Effector memory CD4-positive, alpha-beta T cell (primary cell): ENCODE measurements around the gene CD28.

Experiments
- DNase-seq, 3 donors: peaks; one replicate each; pipeline ENCODE4 v3.0.0-alpha.2; 2020
- H3K27ac ChIP-seq: 2 replicates; pipeline ENCODE4 v1.7.0; 2013; ENCODE audit warnings: mild to moderate bottlenecking, low read length, moderate library complexity; ENCODE audit not compliant: insufficient read depth, poor library complexity, severe bottlenecking
- H3K27me3 ChIP-seq: replicated peaks from 2 replicates; pipeline ENCODE4 v1.7.0; 2013; ENCODE audit warnings: mild to moderate bottlenecking, low read length; ENCODE audit not compliant: insufficient read depth, control insufficient read depth, poor library complexity, severe bottlenecking
- H3K36me3 ChIP-seq: 2 replicates; pipeline ENCODE4 v1.7.0; 2013; ENCODE audit warnings: mild to moderate bottlenecking, low read length, moderate library complexity; ENCODE audit not compliant: control insufficient read depth, insufficient read depth
- H3K4me1 ChIP-seq: 2 replicates; pipeline ENCODE4 v1.7.0; 2013; ENCODE audit warnings: low read length, mild to moderate bottlenecking; ENCODE audit not compliant: control insufficient read depth, insufficient read depth, poor library complexity, severe bottlenecking
- H3K4me3 ChIP-seq: 2 replicates; pipeline ENCODE4 v1.7.0; 2013; ENCODE audit warnings: low read length, low read depth, mild to moderate bottlenecking; ENCODE audit not compliant: insufficient read depth, poor library complexity, severe bottlenecking
- H3K9me3 ChIP-seq: 2 replicates; pipeline ENCODE4 v1.7.0; 2013; ENCODE audit warnings: mild to moderate bottlenecking, low read length, moderate library complexity; ENCODE audit not compliant: control insufficient read depth

The CD28 gene

DNA sequence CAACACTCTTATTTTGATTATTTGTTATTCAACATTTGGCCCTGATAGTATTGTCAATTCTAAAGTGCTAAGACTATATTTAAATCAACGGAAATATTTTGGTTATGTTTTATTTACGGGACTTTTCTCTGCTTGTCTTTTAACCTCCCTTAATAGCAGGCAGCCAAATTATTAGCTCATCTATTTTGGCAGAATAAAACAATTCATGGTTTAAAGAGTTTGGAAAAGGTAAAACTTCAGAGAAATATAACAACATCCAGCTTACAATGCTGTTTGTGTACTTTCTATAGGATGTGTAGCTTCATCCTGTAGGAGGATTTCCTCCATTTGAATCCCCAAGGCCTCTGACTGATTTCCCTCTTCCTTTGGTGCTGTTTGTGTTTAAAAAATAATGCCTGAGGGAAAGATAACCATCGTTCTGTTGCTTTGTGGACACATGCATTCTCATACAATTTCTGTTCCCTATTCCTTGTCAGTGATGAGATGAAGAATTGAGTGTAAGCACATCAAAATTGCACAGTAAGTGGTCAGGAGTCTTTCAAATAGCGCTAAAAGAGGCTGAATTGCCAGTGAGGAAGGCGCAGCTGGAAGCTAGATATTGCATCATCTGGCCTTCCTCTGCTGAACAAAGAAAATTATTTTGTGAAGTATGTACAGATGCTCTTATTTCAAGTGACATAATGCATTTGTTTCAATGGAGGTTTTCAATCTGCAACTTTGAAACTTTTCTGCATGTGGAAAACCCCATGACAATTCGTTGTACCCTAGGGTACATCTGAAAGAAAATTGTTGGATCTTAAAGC lies 80.3 kb downstream of the CD28 start:
- DNase-seq = no peak
- Histone ChIP-seq H3K4me3 (no peak overlapping the region), H3K4me1 (peaks cover 5% of the 10 kb centered on the region), H3K27ac (no peak overlapping the region), H3K36me3 (no peaks in the 10 kb centered on the region), H3K27me3 (no peaks in the 10 kb centered on the region), H3K9me3 (no peaks in the 10 kb centered on the region)

DNA sequence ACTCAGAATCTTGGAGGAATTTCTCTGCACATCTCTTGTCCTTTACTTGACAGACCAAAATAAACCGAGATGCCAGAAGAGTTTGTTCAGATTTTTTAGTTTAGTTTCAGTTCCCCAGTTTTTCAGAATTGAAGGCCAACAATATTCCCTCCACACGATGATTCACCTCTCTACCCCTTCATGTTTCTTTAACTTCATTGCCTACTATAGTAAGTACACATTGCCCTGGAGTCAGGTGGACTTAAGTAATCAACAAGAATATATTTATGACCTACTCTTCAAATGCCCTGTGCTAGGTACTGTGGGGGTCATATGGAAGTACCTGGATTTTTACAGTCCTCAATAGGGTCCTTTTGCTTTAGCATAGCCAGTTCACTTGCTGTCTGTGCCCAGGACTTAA lies 81.5 kb downstream of the CD28 start:
- H3K4me1 ChIP-seq = no peaks in the 10 kb centered on the region
- no peak for DNase-seq
- no peaks in the 10 kb centered on the region for H3K27me3 ChIP-seq
- no peak overlapping the region for H3K4me3 ChIP-seq
- no peaks in the 10 kb centered on the region for H3K36me3 ChIP-seq
- no peaks in the 10 kb centered on the region for H3K9me3 ChIP-seq
- no peak overlapping the region for H3K27ac ChIP-seq
